ENCODE measurements around the gene GNB1. TPM values are rescaled to one million over a fixed set of nuclear protein-coding genes. Genes with fewer than 3 reads are reported as not detected.

The GNB1 gene
- total and polyA plus RNA-seq, 2 of the 4 experiments (the other 2 are of a cell fraction) = 73.5 to 371 TPM

DNA sequence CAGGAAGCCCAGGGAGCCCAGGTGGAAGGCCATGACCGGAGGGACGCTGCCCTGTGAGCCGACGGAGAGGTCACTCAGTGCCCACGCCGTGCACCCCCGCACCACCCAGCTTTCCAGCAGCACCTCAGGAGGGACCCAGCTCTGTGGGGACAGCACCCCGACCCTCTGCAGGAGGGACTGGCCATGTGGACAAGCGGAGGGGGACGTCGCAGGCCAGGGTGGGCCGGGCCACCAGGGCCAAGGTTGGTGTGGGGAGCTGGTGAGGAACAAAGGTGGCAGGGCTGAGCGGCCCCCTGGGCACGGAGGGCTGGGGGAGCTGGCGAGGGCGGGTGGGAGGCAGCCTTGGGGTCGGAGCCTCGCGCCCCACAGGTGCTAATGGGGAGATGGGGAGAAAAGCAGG lies 135.5 kb downstream of the GNB1 start:
- dilution Hi-C loops (cut with HindIII; ENCODE audit: low sequenced_read_pairs, unreplicated experiment) (no loop called here), in situ Hi-C loops (cut with MboI; ENCODE audit: low sequenced_read_pairs) (no loop called here), intact Hi-C loops (cut with micrococcal nuclease) (no loop called here)
- Histone ChIP-seq H3K27ac (ENCODE audit: insufficient read depth, low read length) (no peak overlapping the region), H3K18ac (ENCODE audit: low read depth, low read length) (no peak overlapping the region), H2AK5ac (ENCODE audit: low read depth, low read length) (no peak overlapping the region), H3K4me1 (ENCODE audit: control insufficient read depth, insufficient read depth, low read length) (no peaks in the 10 kb centered on the region), H3K14ac (replicated peaks; ENCODE audit: low read depth, low read length) (no peak overlapping the region), H2AFZ (replicated peaks; ENCODE audit: low read length, poor library complexity) (no peak overlapping the region), H3K27me3 (ENCODE audit: control insufficient read depth, insufficient read depth, low read length) (no peaks in the 10 kb centered on the region), H3K4ac (ENCODE audit: low read depth, low read length) (no peak overlapping the region), H2BK5ac (ENCODE audit: low read depth, low read length, poor library complexity, severe bottlenecking) (no peak overlapping the region), H3K23ac (ENCODE audit: low read depth, low read length) (no peak overlapping the region), H2BK120ac (ENCODE audit: low read depth, low read length) (no peak overlapping the region), H4K20me1 (ENCODE audit: insufficient read depth, low read length) (peaks cover 13% of the 10 kb centered on the region; the same call in 1 of the 2 replicates), H3K36me3 (ENCODE audit: control insufficient read depth, insufficient read depth, low read length) (peaks cover 54% of the 10 kb centered on the region), H2BK15ac (ENCODE audit: low read depth, low read length) (no peak overlapping the region), H4K91ac (ENCODE audit: insufficient read depth, low read depth, low read length) (no peak overlapping the region), H3K9me3 (ENCODE audit: control insufficient read depth, insufficient read depth, low read length) (no peaks in the 10 kb centered on the region), H3K4me3 (ENCODE audit: insufficient read depth, low read depth, low read length) (no peak overlapping the region), H2AK9ac (replicated peaks; ENCODE audit: low read depth, low read length, poor library complexity) (no peak overlapping the region), H3K9ac (ENCODE audit: low read depth, low read length) (no peak overlapping the region), H2BK20ac (ENCODE audit: low read depth, low read length) (no peak overlapping the region), H4K5ac (ENCODE audit: low read depth, low read length) (no peak overlapping the region), H4K8ac (ENCODE audit: low read depth in 2 of 2, low read length in 2 of 2) (no peak overlapping the region), H3K79me1 (ENCODE audit: low read depth in 1 of 2, low read length in 2 of 2) (peaks cover 5 to 16% of the 10 kb centered on the region in 2 experiments; a peak in 3 of 4 replicates), H3K4me2 (ENCODE audit: low read depth, low read length) (no peak overlapping the region), H3K9me1 (ENCODE audit: insufficient read depth, low read length) (no peaks in the 10 kb centered on the region; the same call in 1 of the 2 replicates), H3K56ac (ENCODE audit: extremely low read depth, insufficient read depth, low read length) (no peak overlapping the region)
- ATAC-seq (ENCODE audit: low read depth) = no peak
- TF ChIP-seq POLR2A (IDR thresholded peaks at IDR 0.05; ENCODE audit: low read depth, low read length) (no peak), SMC3 (IDR thresholded peaks at IDR 0.05; ENCODE audit: low read depth, low read length) (no peak), CHD1 (IDR thresholded peaks at IDR 0.05; ENCODE audit: low read depth, low read length) (no peak), CEBPB (IDR thresholded peaks at IDR 0.05; ENCODE audit: low read depth, low read length) (no peak), FOS (IDR thresholded peaks at IDR 0.05; ENCODE audit: low read depth, low read length) (no peak), RAD21 (IDR thresholded peaks at IDR 0.05; ENCODE audit: low read length) (no peak), MXI1 (IDR thresholded peaks at IDR 0.05; ENCODE audit: borderline replicate concordance, low read depth, low read length) (no peak), USF2 (IDR thresholded peaks at IDR 0.05; ENCODE audit: low read depth, low read length) (no peak), BHLHE40 (IDR thresholded peaks at IDR 0.05; ENCODE audit: low read depth, low read length) (no peak), RFX5 (IDR thresholded peaks at IDR 0.05; ENCODE audit: low read depth, low read length) (no peak), MAZ (IDR thresholded peaks at IDR 0.05; ENCODE audit: borderline replicate concordance, low read depth, low read length) (no peak), RCOR1 (IDR thresholded peaks at IDR 0.05; ENCODE audit: insufficient replicate concordance, low read length) (no peak), NFE2L2 (IDR thresholded peaks at IDR 0.05; ENCODE audit: low read depth, low read length) (no peak), MAFK (IDR thresholded peaks at IDR 0.05; ENCODE audit: low read depth, low read length) (no peak)
- TF ChIP-seq, protein P1, sequence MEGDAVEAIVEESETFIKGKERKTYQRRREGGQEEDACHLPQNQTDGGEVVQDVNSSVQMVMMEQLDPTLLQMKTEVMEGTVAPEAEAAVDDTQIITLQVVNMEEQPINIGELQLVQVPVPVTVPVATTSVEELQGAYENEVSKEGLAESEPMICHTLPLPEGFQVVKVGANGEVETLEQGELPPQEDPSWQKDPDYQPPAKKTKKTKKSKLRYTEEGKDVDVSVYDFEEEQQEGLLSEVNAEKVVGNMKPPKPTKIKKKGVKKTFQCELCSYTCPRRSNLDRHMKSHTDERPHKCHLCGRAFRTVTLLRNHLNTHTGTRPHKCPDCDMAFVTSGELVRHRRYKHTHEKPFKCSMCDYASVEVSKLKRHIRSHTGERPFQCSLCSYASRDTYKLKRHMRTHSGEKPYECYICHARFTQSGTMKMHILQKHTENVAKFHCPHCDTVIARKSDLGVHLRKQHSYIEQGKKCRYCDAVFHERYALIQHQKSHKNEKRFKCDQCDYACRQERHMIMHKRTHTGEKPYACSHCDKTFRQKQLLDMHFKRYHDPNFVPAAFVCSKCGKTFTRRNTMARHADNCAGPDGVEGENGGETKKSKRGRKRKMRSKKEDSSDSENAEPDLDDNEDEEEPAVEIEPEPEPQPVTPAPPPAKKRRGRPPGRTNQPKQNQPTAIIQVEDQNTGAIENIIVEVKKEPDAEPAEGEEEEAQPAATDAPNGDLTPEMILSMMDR (conservative IDR thresholded peaks at IDR 0.05; ENCODE audit: low read depth, low read length) = no peak
- TF ChIP-seq, protein P2, sequence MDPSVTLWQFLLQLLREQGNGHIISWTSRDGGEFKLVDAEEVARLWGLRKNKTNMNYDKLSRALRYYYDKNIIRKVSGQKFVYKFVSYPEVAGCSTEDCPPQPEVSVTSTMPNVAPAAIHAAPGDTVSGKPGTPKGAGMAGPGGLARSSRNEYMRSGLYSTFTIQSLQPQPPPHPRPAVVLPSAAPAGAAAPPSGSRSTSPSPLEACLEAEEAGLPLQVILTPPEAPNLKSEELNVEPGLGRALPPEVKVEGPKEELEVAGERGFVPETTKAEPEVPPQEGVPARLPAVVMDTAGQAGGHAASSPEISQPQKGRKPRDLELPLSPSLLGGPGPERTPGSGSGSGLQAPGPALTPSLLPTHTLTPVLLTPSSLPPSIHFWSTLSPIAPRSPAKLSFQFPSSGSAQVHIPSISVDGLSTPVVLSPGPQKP (IDR thresholded peaks at IDR 0.05; ENCODE audit: borderline replicate concordance, low read depth, low read length) = no peak
- WGBS, 2 experiments (ENCODE audit: extremely low coverage in 2 of 2, insufficient read length in 1 of 2) = 98% methylated on average over 13 of the region's 19 CpGs; no CpG with 5 or more reads in 1 of the 2 experiments
- no TSS peak for BruUV-seq (replicated peaks)
- POLR2A ChIA-PET (ENCODE audit: unreplicated experiment) = no interaction called here
- CTCF ChIA-PET = no interaction called here
- DNase-seq = no peak

All from IMR-90 (cell line).